Measurements from ENCODE around the gene SERPINI1.

DNA sequence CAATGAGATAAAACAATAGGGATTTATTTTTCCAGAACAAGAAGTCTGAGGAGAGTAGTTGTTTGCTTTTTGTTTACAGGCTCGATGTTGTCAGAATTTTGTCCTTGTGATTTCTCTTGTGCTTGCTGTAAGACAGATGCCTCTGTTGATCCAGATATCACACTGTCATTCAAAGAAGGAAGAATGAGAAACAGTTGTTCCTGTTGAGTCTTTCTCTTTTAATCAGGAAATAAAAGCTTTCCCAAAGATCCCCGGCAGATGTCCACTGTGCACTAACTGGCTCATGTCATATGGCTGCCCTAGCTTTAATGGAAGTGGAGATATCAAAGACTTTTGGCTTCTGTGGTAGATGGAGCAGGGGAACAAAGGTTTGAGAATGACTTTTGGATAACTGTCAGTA, 6.8 kb downstream of the SERPINI1 start:
- TF ChIP-seq, protein P1, sequence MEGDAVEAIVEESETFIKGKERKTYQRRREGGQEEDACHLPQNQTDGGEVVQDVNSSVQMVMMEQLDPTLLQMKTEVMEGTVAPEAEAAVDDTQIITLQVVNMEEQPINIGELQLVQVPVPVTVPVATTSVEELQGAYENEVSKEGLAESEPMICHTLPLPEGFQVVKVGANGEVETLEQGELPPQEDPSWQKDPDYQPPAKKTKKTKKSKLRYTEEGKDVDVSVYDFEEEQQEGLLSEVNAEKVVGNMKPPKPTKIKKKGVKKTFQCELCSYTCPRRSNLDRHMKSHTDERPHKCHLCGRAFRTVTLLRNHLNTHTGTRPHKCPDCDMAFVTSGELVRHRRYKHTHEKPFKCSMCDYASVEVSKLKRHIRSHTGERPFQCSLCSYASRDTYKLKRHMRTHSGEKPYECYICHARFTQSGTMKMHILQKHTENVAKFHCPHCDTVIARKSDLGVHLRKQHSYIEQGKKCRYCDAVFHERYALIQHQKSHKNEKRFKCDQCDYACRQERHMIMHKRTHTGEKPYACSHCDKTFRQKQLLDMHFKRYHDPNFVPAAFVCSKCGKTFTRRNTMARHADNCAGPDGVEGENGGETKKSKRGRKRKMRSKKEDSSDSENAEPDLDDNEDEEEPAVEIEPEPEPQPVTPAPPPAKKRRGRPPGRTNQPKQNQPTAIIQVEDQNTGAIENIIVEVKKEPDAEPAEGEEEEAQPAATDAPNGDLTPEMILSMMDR (IDR thresholded peaks at IDR 0.05; ENCODE audit: poor library complexity), result no peak
- TF ChIP-seq EZH2phosphoT487 (IDR thresholded peaks at IDR 0.05; ENCODE audit: low read depth, severe bottlenecking, unreplicated experiment) (no peak), EZH2 (IDR thresholded peaks at IDR 0.05; ENCODE audit: borderline replicate concordance) (no peak)

Measured in hepatocyte (in vitro differentiated cells).